ENCODE results near the gene RTEL1.

Gene RTEL1

DNA sequence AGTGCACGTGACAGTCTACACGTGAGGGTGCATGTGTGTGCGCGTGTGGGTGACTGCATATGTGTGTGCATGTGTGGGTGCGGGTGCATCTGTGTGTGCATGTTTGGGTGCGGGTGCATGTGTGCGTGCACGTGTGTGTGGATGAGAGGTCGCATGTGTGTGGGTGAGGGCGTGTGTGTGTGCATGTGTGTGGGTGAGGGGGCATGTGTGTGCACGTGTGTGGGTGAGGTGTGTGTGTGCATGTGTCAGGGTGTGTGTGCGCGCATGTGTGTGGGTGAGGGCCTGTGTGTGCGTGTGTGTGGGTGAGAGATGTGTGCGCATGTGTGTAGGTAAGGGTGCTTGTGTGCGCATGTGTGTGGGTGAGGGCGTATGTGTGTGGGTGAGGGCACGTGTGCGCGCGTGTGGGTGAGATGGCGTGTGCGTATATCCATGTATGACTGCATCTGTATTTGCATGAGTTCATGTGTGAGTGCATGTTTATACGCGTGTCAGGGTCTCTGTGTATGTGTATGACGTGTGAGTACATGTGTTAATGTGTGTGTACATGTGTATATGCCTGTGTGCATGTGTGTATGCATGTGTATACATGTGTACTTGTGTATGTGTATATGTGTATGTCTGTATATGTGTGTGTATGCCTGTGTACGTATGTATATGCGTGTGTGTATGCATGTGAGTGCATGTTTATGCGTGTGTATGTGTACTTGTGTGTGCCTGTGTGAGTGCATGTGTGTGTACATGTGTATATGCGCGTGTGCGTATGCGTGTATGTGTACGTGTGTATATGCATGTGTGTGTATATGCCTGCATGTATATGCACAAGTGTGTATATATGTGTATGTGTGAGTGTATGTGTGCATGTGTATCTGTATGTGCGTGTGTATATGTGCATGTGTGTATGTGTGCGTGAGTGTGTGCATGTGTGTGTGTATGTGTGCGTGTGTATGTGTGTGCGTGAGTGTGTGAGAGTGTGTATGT, 74.3 kb downstream of the RTEL1 start:
- no peak for DNase-seq

GRCh38 chr20:63733117-63733516, 75.0 kb downstream of the RTEL1 start:
- DNase-seq, result no peak

DNA sequence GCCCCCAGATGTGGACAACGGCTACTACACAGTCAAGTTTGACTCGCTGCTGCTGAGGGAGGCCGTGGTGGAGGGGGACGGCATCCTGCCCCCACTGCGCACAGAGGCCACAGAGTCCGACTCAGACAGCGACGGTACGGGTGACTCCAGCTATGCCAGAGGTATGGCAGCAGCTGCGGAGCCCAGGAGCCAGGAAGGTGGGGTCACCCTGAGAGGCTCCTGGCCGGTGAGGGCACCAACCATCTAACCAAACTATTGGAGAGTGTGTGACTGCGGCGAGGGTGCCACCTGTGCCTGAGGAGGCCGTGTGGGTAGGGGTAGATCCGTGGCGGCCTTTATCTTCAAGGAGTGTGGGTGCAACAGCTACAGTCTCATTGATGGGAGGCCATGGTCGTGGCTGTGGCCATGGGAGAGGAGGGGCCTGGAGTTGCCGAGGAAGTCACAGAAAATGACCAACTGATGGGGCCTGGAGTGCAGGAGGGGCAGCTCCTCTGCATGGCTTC, 75.5 kb downstream of the RTEL1 start:
- no peak for DNase-seq

DNA sequence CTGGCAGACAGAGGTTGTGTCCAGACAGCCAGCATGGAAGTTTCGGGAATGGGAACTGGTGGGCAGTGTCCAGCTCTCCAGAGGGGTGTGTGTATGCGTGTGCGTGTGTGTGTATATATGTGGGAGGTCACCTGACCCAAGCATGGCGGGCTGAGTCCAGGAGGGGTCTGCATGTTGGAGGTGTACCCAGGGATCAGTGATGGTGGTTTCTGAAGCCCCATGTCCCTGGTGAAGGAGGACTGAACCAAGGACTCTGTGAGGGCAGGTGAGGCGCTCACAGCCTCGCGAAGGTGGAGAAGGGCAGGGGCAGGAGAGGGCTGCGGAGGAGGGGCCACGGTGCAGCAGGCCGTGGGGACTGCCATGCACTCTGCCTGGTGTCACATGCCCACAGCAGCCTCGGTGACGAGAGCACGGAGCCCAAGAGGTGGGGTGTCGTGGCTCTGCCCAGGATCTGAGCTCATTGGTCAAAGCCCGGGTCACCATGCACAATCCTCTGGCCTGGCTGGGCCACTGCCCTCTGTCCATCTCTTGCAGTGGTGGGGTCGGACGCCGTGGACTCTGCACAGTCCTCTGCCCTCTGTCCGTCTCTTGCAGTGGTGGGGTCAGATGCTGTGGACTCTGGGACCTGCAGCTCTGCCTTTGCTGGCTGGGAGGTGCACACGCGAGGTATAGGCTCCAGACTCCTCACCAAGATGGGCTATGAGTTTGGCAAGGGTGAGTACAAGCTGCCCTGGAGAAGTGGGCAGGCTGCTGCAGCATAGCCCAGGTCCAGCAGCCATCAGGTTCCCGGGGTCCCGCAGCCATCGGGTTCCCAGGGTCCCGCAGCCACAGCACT, 76.2 kb downstream of the RTEL1 start:
- DNase-seq, result no peak

DNA sequence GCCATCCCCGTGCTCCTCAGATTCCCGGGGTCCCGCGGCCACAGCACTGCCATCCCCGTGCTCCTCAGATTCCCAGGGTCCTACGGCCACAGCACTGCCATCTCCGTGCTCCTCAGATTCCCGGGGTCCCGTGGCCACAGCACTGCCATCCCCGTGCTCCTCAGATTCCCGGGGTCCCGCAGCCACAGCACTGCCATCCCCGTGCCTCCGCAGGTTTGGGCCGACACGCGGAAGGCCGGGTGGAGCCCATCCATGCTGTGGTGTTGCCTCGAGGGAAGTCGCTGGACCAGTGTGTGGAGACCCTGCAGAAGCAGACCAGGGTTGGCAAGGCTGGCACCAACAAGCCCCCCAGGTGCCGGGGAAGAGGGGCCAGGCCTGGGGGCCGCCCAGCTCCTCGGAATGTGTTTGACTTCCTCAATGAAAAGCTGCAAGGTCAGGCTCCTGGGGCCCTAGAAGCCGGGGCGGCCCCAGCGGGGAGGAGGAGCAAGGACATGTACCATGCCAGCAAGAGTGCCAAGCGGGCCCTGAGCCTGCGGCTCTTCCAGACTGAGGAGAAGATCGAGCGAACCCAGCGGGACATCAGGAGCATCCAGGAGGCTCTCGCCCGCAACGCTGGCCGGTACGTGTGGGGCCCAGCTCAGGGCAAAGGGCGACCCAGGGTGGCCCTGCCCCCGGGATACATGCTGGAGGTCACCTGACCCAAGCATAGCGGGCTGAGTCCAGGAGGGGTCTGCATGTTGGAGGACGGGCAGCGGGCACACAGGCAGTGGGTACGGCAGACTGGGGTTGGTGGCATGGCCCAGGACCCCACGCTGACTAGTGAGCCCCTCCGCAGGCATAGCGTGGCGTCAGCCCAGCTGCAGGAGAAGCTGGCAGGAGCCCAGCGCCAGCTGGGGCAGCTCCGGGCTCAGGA, 77.1 kb downstream of the RTEL1 start:
- no peak for DNase-seq

GRCh38 chr20:63735859-63736718, 78.0 kb downstream of the RTEL1 start, which contains the start of gene LIME1:
Gene LIME1 (plus strand): TSS chr20:63736664. CDS start chr20:63737550, 886 bp downstream.
- peak; percentile 60 for DNase-seq

DNA sequence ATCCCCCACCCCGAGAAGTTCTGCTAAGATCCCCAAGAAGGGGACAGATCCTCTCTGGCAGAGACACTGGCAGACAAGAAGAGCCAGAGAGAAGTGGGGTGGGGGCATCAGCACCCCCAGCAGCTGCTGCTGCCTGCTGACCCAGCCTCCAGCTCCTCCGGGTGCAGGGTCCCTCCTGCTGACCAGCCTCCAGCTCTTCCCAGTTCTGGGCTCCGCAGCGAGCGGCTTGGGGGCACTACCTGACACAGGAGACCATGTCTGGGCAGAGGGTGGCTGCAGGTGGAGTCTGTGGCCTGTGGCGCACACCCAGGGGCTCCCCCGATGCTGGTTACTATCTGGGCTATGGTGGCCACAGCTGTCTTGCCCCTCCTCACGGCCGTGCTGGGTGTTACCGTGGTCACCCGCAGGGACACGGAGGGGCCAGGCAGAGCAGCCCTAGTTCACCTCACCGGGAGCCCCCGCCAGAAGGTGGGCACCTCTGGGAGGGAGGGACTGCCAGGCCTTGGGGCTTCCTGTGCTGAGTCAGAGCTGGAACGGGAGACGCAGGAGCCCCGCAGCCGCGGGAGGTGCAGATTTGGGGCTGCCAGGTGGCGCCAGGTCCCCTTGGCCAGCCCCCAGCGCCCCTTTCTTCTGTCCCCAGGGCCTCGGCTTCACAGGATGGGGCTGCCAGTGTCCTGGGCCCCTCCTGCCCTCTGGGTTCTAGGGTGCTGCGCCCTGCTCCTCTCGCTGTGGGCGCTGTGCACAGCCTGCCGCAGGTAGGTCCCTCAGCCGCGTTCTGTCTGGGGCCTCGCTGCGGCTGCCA, 79.0 kb downstream of the RTEL1 start:
- peak; percentile 64 for DNase-seq

DNA sequence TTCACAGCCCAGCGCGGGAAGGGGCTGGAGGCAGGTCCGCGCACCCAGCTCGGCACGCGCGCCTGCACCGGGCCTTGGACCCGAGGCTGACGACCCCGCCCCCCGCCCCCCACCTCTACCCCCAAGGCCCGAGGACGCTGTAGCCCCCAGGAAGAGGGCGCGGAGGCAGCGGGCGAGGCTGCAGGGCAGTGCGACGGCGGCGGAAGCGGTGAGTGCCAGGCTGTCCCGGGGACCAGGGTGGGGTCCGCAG, 79.5 kb downstream of the RTEL1 start:
- no peak for DNase-seq

DNA sequence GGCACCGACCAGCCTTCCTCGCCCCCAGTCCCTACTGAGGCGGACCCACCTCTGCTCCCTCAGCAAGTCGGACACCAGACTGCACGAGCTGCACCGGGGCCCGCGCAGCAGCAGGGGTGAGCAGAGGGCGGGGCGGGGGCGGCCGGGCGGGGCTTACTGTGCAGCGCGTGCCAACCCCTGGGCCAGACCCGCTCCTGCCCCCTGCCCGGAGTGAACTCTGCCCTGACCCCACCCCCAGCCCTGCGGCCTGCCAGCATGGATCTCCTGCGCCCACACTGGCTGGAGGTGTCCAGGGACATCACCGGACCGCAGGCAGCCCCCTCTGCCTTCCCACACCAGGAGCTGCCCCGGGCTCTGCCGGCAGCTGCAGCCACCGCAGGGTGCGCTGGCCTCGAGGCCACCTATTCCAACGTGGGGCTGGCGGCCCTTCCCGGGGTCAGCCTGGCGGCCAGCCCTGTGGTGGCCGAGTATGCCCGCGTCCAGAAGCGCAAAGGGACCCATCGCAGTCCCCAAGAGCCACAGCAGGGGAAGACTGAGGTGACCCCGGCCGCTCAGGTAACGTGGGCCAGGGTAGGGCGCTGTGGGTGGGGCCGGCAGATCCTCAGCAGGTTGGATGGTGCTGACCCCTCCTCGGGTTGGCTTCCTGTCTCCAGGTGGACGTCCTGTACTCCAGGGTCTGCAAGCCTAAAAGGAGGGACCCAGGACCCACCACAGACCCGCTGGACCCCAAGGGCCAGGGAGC, 80.0 kb downstream of the RTEL1 start:
- DNase-seq, result no peak

GRCh38 chr20:63738687-63739129, 80.6 kb downstream of the RTEL1 start:
- no peak for DNase-seq

- DNase-seq, result peak; percentile 64
These were observed 81.3 kb downstream of the RTEL1 start, which contains the start of gene SLC2A4RG for GRCh38 chr20:63739130-63740069. Gene SLC2A4RG (plus strand): TSS chr20:63739776. CDS start chr20:63739913, 137 bp downstream.

GRCh38 chr20:63740070-63740626, 82.0 kb downstream of the RTEL1 start:
- peak; percentile 51 for DNase-seq

DNA sequence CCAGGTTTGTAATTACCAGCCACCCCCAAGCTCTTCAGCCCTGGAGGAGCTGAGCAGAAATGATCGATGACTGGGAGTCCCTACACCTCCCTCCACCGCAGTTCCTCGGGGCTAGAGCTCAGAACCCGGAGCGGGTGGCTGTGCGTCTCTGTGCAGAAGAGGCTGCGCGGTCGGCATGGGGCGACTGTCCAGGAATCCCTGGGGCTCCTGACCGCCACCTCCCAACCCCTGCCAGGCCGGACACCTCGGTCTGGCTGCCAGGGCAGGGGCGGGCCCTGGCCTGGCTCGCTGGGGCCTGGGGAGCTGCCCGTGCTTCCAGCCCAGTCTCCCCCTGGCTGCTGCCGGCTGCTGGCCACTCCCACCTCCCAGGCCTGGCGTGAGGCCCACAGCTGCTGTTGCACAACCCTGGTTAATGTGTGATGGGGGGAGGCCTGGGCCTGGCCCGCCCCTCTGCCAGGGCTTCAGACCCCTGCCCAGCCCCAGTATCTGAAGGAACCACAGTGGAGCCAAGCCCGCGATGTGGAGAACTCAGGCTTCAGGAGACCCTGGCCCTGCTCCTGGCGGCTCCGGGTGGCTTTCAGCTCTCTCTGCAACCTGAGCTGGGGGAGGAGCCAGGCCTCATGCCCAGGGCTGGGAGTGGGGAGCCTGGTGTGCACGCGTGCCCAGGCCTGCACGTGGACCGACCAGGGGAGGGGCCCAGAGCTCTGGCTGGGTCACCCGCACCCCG, 82.7 kb downstream of the RTEL1 start:
- no peak for DNase-seq

- no peak for DNase-seq
These were observed 83.2 kb downstream of the RTEL1 start for GRCh38 chr20:63741354-63741675.

GRCh38 chr20:63741676-63742380, 83.7 kb downstream of the RTEL1 start:
- no peak for DNase-seq

DNA sequence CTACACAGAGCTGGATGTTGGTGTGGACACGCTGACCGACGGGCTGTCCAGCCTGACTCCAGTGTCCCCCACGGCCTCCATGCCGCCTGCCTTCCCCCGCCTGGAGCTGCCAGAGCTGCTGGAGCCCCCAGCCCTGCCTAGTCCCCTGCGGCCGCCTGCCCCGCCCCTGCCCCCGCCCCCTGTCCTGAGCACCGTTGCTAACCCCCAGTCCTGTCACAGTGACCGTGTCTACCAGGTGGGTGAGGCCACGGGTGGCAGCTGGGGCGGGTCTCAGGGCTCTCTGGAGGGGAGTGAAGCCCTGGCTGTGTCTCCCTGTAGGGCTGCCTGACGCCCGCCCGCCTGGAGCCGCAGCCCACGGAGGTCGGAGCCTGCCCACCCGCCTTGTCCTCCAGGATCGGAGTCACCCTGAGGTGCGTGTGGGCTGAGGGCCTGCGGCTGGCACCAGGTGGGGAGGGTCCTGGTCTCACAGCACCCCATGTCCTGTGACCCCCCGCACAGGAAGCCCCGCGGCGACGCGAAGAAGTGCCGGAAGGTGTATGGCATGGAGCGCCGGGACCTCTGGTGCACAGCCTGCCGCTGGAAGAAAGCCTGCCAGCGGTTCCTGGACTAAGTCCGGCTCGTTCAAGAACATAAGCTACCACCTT, 84.4 kb downstream of the RTEL1 start:
- no peak for DNase-seq

Measured in activated CD4-positive, CD25-positive, alpha-beta regulatory T cell treated with anti-CD3 and anti-CD28 coated beads, Interleukin-2, amount 50 U/mL, for 72 hours (primary cell).